ENCODE measurements around the gene PTGDR. TPM values are rescaled to one million over a fixed set of nuclear protein-coding genes. Genes with fewer than 3 reads are reported as not detected.

PTGDR gene
- total RNA-seq, 1 donor from 2014 or later, result not detected

- H3K27ac Mint-ChIP-seq (ENCODE audit: unreplicated experiment), result no peak overlapping the region
- Histone ChIP-seq H3K27ac (ENCODE audit: low read depth, low read length) (peak overlapping the region; percentile 3), H2AFZ (ENCODE audit: low read depth, low read length) (peak overlapping the region; percentile 97), H3K4me3 (ENCODE audit: insufficient read depth, low read depth, low read length) (peak overlapping the region; percentile 76), H3K9ac (ENCODE audit: low read length) (peak overlapping the region; percentile 75), H3K9me3 (ENCODE audit: insufficient read depth, low read depth, low read length) (no peaks in the 10 kb centered on the region), H3K4me1 (ENCODE audit: insufficient read depth, low read length) (peaks cover 17% of the 10 kb centered on the region), H3K27me3 (ENCODE audit: insufficient read depth, low read length) (peaks cover 14% of the 10 kb centered on the region), H3K4me2 (ENCODE audit: low read length) (peak overlapping the region; percentile 96), H4K20me1 (ENCODE audit: insufficient read depth, low read length) (no peaks in the 10 kb centered on the region), H3K79me2 (ENCODE audit: insufficient read depth, low read length) (no peaks in the 10 kb centered on the region), H3K36me3 (ENCODE audit: insufficient read depth, low read length) (no peaks in the 10 kb centered on the region)
- TF ChIP-seq EZH2 (IDR thresholded peaks at IDR 0.05; ENCODE audit: insufficient read depth, low read length), result no peak
- TF ChIP-seq CTCF (IDR thresholded peaks at IDR 0.05; ENCODE audit: insufficient read depth, low read depth, low read length), result no peak
- peaks cover 7% of the 10 kb centered on the region for H3K9me3 Mint-ChIP-seq (ENCODE audit: unreplicated experiment)
- peaks cover 59% of the 10 kb centered on the region for H3K27me3 Mint-ChIP-seq (ENCODE audit: low read depth, unreplicated experiment)
- H3K4me3 Mint-ChIP-seq (ENCODE audit: unreplicated experiment), result peak overlapping the region; percentile 80
- no peaks in the 10 kb centered on the region for H3K36me3 Mint-ChIP-seq (ENCODE audit: low read depth, unreplicated experiment)
- DNase-seq (ENCODE audit: low read depth) (no peak), FAIRE-seq (no peak)
- peaks cover 9% of the 10 kb centered on the region for H3K4me1 Mint-ChIP-seq (ENCODE audit: low read depth, unreplicated experiment)
These were observed 47.3 kb downstream of the PTGDR start for GRCh38 chr14:52314595-52315354.

DNA sequence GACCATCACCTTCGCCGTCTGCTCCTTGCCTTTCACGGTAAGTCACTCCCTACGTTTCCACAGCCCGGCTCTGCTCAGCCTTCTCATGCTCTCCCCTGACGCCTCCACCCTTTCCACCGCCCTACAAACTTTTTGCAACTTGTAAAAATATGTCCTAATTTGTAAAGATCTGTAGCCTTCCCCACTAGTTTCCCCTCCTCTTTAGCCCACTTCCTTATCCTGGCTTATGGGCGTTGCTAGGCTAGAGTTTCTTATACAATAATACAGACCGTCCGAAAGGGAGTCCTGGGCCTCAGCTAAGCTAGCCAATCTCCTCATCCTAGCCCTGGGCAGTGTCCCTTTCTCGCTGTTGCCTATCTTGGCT, 47.8 kb downstream of the PTGDR start:
- H2AFZ ChIP-seq (ENCODE audit: low read depth, low read length), result peak overlapping the region; percentile 97
- peak overlapping the region; percentile 75 for H3K9ac ChIP-seq (ENCODE audit: low read length)
- no peak overlapping the region for H3K27ac ChIP-seq (ENCODE audit: low read depth, low read length)
- no peaks in the 10 kb centered on the region for H3K36me3 ChIP-seq (ENCODE audit: insufficient read depth, low read length)
- TF ChIP-seq CTCF (IDR thresholded peaks at IDR 0.05; ENCODE audit: insufficient read depth, low read depth, low read length) (no peak), EZH2 (IDR thresholded peaks at IDR 0.05; ENCODE audit: insufficient read depth, low read length) (no peak)
- no peaks in the 10 kb centered on the region for H3K79me2 ChIP-seq (ENCODE audit: insufficient read depth, low read length)
- peaks cover 55% of the 10 kb centered on the region for H3K27me3 Mint-ChIP-seq (ENCODE audit: low read depth, unreplicated experiment)
- H3K27ac Mint-ChIP-seq (ENCODE audit: unreplicated experiment), result no peak overlapping the region
- peak overlapping the region; percentile 80 for H3K4me3 Mint-ChIP-seq (ENCODE audit: unreplicated experiment)
- no peaks in the 10 kb centered on the region for H4K20me1 ChIP-seq (ENCODE audit: insufficient read depth, low read length)
- H3K9me3 ChIP-seq (ENCODE audit: insufficient read depth, low read depth, low read length), result no peaks in the 10 kb centered on the region
- FAIRE-seq (no peak), DNase-seq (ENCODE audit: low read depth) (no peak)
- H3K4me1 Mint-ChIP-seq (ENCODE audit: low read depth, unreplicated experiment), result peaks cover 9% of the 10 kb centered on the region
- peak overlapping the region; percentile 76 for H3K4me3 ChIP-seq (ENCODE audit: insufficient read depth, low read depth, low read length)
- H3K4me2 ChIP-seq (ENCODE audit: low read length), result peak overlapping the region; percentile 96
- no peaks in the 10 kb centered on the region for H3K36me3 Mint-ChIP-seq (ENCODE audit: low read depth, unreplicated experiment)
- H3K9me3 Mint-ChIP-seq (ENCODE audit: unreplicated experiment), result peaks cover 4% of the 10 kb centered on the region
- peaks cover 17% of the 10 kb centered on the region for H3K4me1 ChIP-seq (ENCODE audit: insufficient read depth, low read length)
- H3K27me3 ChIP-seq (ENCODE audit: insufficient read depth, low read length), result peaks cover 14% of the 10 kb centered on the region

GRCh38 chr14:52318062-52318461, 50.6 kb downstream of the PTGDR start:
- no peak overlapping the region for H3K9ac ChIP-seq (ENCODE audit: low read length)
- no peak for TF ChIP-seq CTCF (IDR thresholded peaks at IDR 0.05; ENCODE audit: insufficient read depth, low read depth, low read length)
- no peak for TF ChIP-seq EZH2 (IDR thresholded peaks at IDR 0.05; ENCODE audit: insufficient read depth, low read length)
- no peak overlapping the region for H3K4me2 ChIP-seq (ENCODE audit: low read length)
- H3K9me3 Mint-ChIP-seq (ENCODE audit: unreplicated experiment), result peaks cover 21% of the 10 kb centered on the region
- peaks cover 41% of the 10 kb centered on the region for H3K27me3 Mint-ChIP-seq (ENCODE audit: low read depth, unreplicated experiment)
- DNase-seq (ENCODE audit: low read depth) (no peak), FAIRE-seq (no peak)
- no peak overlapping the region for H2AFZ ChIP-seq (ENCODE audit: low read depth, low read length)
- no peak overlapping the region for H3K27ac Mint-ChIP-seq (ENCODE audit: unreplicated experiment)
- peaks cover 14% of the 10 kb centered on the region for H3K27me3 ChIP-seq (ENCODE audit: insufficient read depth, low read length)
- no peaks in the 10 kb centered on the region for H3K9me3 ChIP-seq (ENCODE audit: insufficient read depth, low read depth, low read length)
- peaks cover 5% of the 10 kb centered on the region for H3K4me1 Mint-ChIP-seq (ENCODE audit: low read depth, unreplicated experiment)
- H4K20me1 ChIP-seq (ENCODE audit: insufficient read depth, low read length), result no peaks in the 10 kb centered on the region
- H3K4me1 ChIP-seq (ENCODE audit: insufficient read depth, low read length), result peaks cover 17% of the 10 kb centered on the region
- no peak overlapping the region for H3K27ac ChIP-seq (ENCODE audit: low read depth, low read length)
- H3K4me3 ChIP-seq (ENCODE audit: insufficient read depth, low read depth, low read length), result no peak overlapping the region
- H3K79me2 ChIP-seq (ENCODE audit: insufficient read depth, low read length), result no peaks in the 10 kb centered on the region
- no peaks in the 10 kb centered on the region for H3K36me3 Mint-ChIP-seq (ENCODE audit: low read depth, unreplicated experiment)
- H3K36me3 ChIP-seq (ENCODE audit: insufficient read depth, low read length), result no peaks in the 10 kb centered on the region
- H3K4me3 Mint-ChIP-seq (ENCODE audit: unreplicated experiment), result no peak overlapping the region
